Measurements from ENCODE around the gene ACOT8.

- no peak for TF ChIP-seq POLR2A (IDR thresholded peaks at IDR 0.05)
- no peak for TF ChIP-seq CTCF (IDR thresholded peaks at IDR 0.05)
These were observed 39.5 kb upstream of the ACOT8 start for GRCh38 chr20:45896641-45897161.
